ENCODE data around the gene TSFM. TPM values are rescaled to one million over a fixed set of nuclear protein-coding genes. Genes with fewer than 3 reads are reported as not detected.

The TSFM gene
- total RNA-seq, 1 experiment from 2014 or later, result 53.2 TPM

DNA sequence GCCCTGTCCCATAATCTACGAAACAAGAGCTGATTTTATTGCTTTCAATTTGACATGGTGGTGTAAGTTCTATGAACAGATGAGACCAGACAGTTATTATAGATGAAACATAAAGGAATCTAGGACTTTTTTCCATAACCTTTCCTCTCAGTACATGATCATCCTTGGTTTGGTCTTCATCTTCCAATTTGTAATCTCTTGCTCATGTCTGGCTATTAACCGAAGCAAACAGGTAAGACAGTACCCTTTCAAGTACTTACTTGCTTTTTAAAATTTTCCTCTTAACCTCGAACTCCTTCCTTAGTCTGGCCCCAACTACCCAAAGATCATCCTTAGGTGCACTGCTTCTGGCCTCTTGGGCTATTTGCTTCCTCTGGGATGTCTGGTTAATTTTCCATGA lies 36.6 kb upstream of the TSFM start:
- intact Hi-C loops (cut with micrococcal nuclease), result no loop called here
- ChIA-PET RAD21 (ENCODE audit: low non-redundant PET in 1 of 2, low total read pairs in 2 of 2, uncharacterized antibody in 2 of 2, unreplicated experiment in 2 of 2) (no interaction called here), CTCF (no interaction called here), POLR2A (no interaction called here)
- Histone ChIP-seq H3K27me3 (ENCODE audit: insufficient read depth, low read length) (no peaks in the 10 kb centered on the region), H3K9ac (ENCODE audit: low read length) (peak overlapping the region; percentile 90; the same call in 1 of the 2 replicates), H3K9me2 (ENCODE audit: insufficient read depth) (no peaks in the 10 kb centered on the region), H3K27ac (ENCODE audit: low read depth, low read length) (peak overlapping the region; percentile 76; the same call in 1 of the 2 replicates), H3K36me3 (ENCODE audit: control insufficient read depth in 1 of 2, insufficient read depth in 2 of 2, low read length in 2 of 2) (peaks cover 18 to 27% of the 10 kb centered on the region in 2 experiments; a peak in 3 of 4 replicates), H3K4me2 (ENCODE audit: low read length) (peak overlapping the region; percentile 91), H3K4me1 (ENCODE audit: control insufficient read depth in 1 of 2, insufficient read depth in 2 of 2, low read length in 2 of 2) (peaks cover 10 to 40% of the 10 kb centered on the region in 2 experiments; a peak in 3 of 4 replicates), H2AFZ (ENCODE audit: low read depth, low read length, poor library complexity, severe bottlenecking) (no peak overlapping the region), H3K79me2 (ENCODE audit: insufficient read depth, low read length) (peaks cover 21% of the 10 kb centered on the region), H3K4me3 (replicated peaks in 1 of 2; ENCODE audit: low read depth in 1 of 2, low read length in 2 of 2) (peak overlapping the region; percentile 69 to 76), H4K20me1 (ENCODE audit: insufficient read depth) (no peaks in the 10 kb centered on the region), H3K9me3 (ENCODE audit: control insufficient read depth in 1 of 2, insufficient read depth in 1 of 2, low read depth in 1 of 2, low read length in 2 of 2) (no peaks in the 10 kb centered on the region)
- TSS peak; percentile 59 for BruUV-seq (replicated peaks)
- TF ChIP-seq TCF7L2 (IDR thresholded peaks at IDR 0.05; ENCODE audit: borderline replicate concordance, extremely low read depth, insufficient read depth, insufficient read length), result no peak
- no peak for TF ChIP-seq EZH2 (IDR thresholded peaks at IDR 0.05)
- TF ChIP-seq, protein P1, sequence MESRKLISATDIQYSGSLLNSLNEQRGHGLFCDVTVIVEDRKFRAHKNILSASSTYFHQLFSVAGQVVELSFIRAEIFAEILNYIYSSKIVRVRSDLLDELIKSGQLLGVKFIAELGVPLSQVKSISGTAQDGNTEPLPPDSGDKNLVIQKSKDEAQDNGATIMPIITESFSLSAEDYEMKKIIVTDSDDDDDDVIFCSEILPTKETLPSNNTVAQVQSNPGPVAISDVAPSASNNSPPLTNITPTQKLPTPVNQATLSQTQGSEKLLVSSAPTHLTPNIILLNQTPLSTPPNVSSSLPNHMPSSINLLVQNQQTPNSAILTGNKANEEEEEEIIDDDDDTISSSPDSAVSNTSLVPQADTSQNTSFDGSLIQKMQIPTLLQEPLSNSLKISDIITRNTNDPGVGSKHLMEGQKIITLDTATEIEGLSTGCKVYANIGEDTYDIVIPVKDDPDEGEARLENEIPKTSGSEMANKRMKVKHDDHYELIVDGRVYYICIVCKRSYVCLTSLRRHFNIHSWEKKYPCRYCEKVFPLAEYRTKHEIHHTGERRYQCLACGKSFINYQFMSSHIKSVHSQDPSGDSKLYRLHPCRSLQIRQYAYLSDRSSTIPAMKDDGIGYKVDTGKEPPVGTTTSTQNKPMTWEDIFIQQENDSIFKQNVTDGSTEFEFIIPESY (IDR thresholded peaks at IDR 0.05; ENCODE audit: extremely low read depth, insufficient replicate concordance, low read length), result no peak
- TF ChIP-seq CBX3 (IDR thresholded peaks at IDR 0.05; ENCODE audit: low read depth), result no peak
- no peak for TF ChIP-seq CEBPB (IDR thresholded peaks at IDR 0.05; ENCODE audit: low read depth)
- no peak for TF ChIP-seq ZNF274 (IDR thresholded peaks at IDR 0.05; ENCODE audit: low read depth, low read length)
- no peak for TF ChIP-seq JUND (IDR thresholded peaks at IDR 0.05)
- no peak for DNase-seq (ENCODE audit: low read depth, low spot score)
- ATAC-seq, result no peak

- ChIA-PET CTCF (no interaction called here), RAD21 (ENCODE audit: low non-redundant PET in 1 of 2, low total read pairs in 2 of 2, uncharacterized antibody in 2 of 2, unreplicated experiment in 2 of 2) (no interaction called here), POLR2A (no interaction called here)
- H3K4me2 ChIP-seq (ENCODE audit: low read length), result no peak overlapping the region
- H2AFZ ChIP-seq (ENCODE audit: low read depth, low read length, poor library complexity, severe bottlenecking), result no peak overlapping the region
- H3K79me2 ChIP-seq (ENCODE audit: insufficient read depth, low read length), result peaks cover 33% of the 10 kb centered on the region
- no peak overlapping the region for H3K4me3 ChIP-seq (replicated peaks in 1 of 2; ENCODE audit: low read depth in 1 of 2, low read length in 2 of 2)
- H3K27ac ChIP-seq (ENCODE audit: low read depth, low read length), result no peak overlapping the region
- peaks cover 18 to 29% of the 10 kb centered on the region in 2 experiments; a peak in 3 of 4 replicates for H3K36me3 ChIP-seq (ENCODE audit: control insufficient read depth in 1 of 2, insufficient read depth in 2 of 2, low read length in 2 of 2)
- intact Hi-C loops (cut with micrococcal nuclease), result no loop called here
- H3K9ac ChIP-seq (ENCODE audit: low read length), result no peak overlapping the region
- no peaks in the 10 kb centered on the region for H3K9me3 ChIP-seq (ENCODE audit: control insufficient read depth in 1 of 2, insufficient read depth in 1 of 2, low read depth in 1 of 2, low read length in 2 of 2)
- TF ChIP-seq JUND (IDR thresholded peaks at IDR 0.05), result no peak
- TF ChIP-seq, protein P2, sequence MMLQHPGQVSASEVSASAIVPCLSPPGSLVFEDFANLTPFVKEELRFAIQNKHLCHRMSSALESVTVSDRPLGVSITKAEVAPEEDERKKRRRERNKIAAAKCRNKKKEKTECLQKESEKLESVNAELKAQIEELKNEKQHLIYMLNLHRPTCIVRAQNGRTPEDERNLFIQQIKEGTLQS (IDR thresholded peaks at IDR 0.05), result no peak
- TF ChIP-seq SP1 (IDR thresholded peaks at IDR 0.05; ENCODE audit: low read depth), result no peak
- TF ChIP-seq ELF1 (IDR thresholded peaks at IDR 0.05; ENCODE audit: borderline replicate concordance, low read depth), result no peak
- TF ChIP-seq TCF7L2 (IDR thresholded peaks at IDR 0.05; ENCODE audit: borderline replicate concordance, extremely low read depth, insufficient read depth, insufficient read length), result no peak
- no peak for TF ChIP-seq MAX (IDR thresholded peaks at IDR 0.05)
- TF ChIP-seq EZH2 (IDR thresholded peaks at IDR 0.05), result no peak
- no peak for TF ChIP-seq ZFX (IDR thresholded peaks at IDR 0.05)
- TF ChIP-seq CBX3 (IDR thresholded peaks at IDR 0.05; ENCODE audit: low read depth), result no peak
- no peak for TF ChIP-seq EGR1 (IDR thresholded peaks at IDR 0.05; ENCODE audit: low read depth)
- no peak for TF ChIP-seq SRF (IDR thresholded peaks at IDR 0.05; ENCODE audit: low read depth)
- no peak for TF ChIP-seq SIN3A (IDR thresholded peaks at IDR 0.05; ENCODE audit: low read depth)
- no peak for DNase-seq (ENCODE audit: low read depth, low spot score)
- no TSS peak for BruUV-seq (replicated peaks)
- H3K9me2 ChIP-seq (ENCODE audit: insufficient read depth), result no peaks in the 10 kb centered on the region
- peaks cover 13 to 39% of the 10 kb centered on the region in 2 experiments for H3K4me1 ChIP-seq (ENCODE audit: control insufficient read depth in 1 of 2, insufficient read depth in 2 of 2, low read length in 2 of 2)
- ATAC-seq, result no peak
- H4K20me1 ChIP-seq (ENCODE audit: insufficient read depth), result no peaks in the 10 kb centered on the region
- no peaks in the 10 kb centered on the region for H3K27me3 ChIP-seq (ENCODE audit: insufficient read depth, low read length)
Observed at GRCh38 chr12:57749061-57749460, 33.5 kb upstream of the TSFM start.
